Natural killer cell (primary cell): Measurements from ENCODE around the gene CEACAM19. TPM values are rescaled to one million over a fixed set of nuclear protein-coding genes. Genes with fewer than 3 reads are reported as not detected.

Experiments used
- ATAC-seq, 3 donors: fragments of 150-1000 bp in 2 of 3; fragments of 200-7000 bp in 1 of 3; cut with Tn5 transposase; 1 replicate in 1 of 3; 2 replicates in 2 of 3; pipeline ENCODE4 v1.10.0; 2021; ENCODE audit warnings: mild to moderate bottlenecking in 2 of 3, moderate library complexity in 2 of 3
- DNase-seq, 2 donors: peaks; one replicate each; pipeline versions ENCODE4 v3.0.0 to v3.0.0-alpha.2; 2013 to 2021; ENCODE audit warnings: mixed read lengths in 1 of 2
- H3K27ac ChIP-seq: one replicate; pipeline ENCODE4 v1.5.1; 2013; ENCODE audit warnings: mild to moderate bottlenecking, low read length
- H3K27me3 ChIP-seq: one replicate; pipeline ENCODE4 v1.6.1; 2013; ENCODE audit warnings: low read length; ENCODE audit not compliant: control insufficient read depth, insufficient read depth
- H3K36me3 ChIP-seq: one replicate; pipeline ENCODE4 v1.6.1; 2013; ENCODE audit warnings: low read length; ENCODE audit not compliant: control insufficient read depth, insufficient read depth
- H3K4me1 ChIP-seq: one replicate; pipeline ENCODE4 v1.6.1; 2013; ENCODE audit warnings: low read length; ENCODE audit not compliant: control insufficient read depth, insufficient read depth
- H3K4me3 ChIP-seq: one replicate; pipeline ENCODE4 v1.5.1; 2013; ENCODE audit warnings: low read length
- H3K9me3 ChIP-seq: one replicate; pipeline ENCODE4 v1.6.1; 2013; ENCODE audit warnings: low read length; ENCODE audit not compliant: control insufficient read depth, insufficient read depth
- H3K27ac Mint-ChIP-seq, 2 donors: one replicate each; pipeline ENCODE4 v1.8.0; 2022; ENCODE audit warnings: mild to moderate bottlenecking in 2 of 2, mixed read lengths in 2 of 2, moderate library complexity in 1 of 2
- H3K27me3 Mint-ChIP-seq, 2 donors: one replicate each; pipeline ENCODE4 v1.8.0; 2022; ENCODE audit warnings: low read depth in 2 of 2, mixed read lengths in 2 of 2
- H3K36me3 Mint-ChIP-seq: one replicate; pipeline ENCODE4 v1.8.0; 2022; ENCODE audit warnings: mixed read lengths
- H3K4me1 Mint-ChIP-seq, 2 donors: one replicate each; pipeline ENCODE4 v1.8.0; 2022; ENCODE audit warnings: mixed read lengths in 2 of 2
- H3K4me3 Mint-ChIP-seq: one replicate; pipeline ENCODE4 v1.8.0; 2022; ENCODE audit warnings: mild to moderate bottlenecking, moderate library complexity, mixed read lengths
- H3K9me3 Mint-ChIP-seq, 2 donors: one replicate each; pipeline ENCODE4 v1.8.0; 2022; ENCODE audit warnings: mixed read lengths in 2 of 2
- WGBS: methylation state at CpG from one replicate; pipeline ENCODE4 v1.1.7; 2013; ENCODE audit warnings: missing lambda C conversion rate; ENCODE audit not compliant: insufficient coverage; 5-methylcytosine and 5-hydroxymethylcytosine counted together
- intact Hi-C: fragments of 100-400 bp; cut with micrococcal nuclease; formaldehyde crosslinking; loops from one replicate; pipeline ENCODE4 v1.14.2; 2022
- total RNA-seq, 4 donors: library from RNA; stranded (reverse); fragments of 120-200 nt in 1 of 4; gene quantifications; one replicate each; pipeline versions ENCODE4 v1.2.3 to v1.2.4, GENCODE V29; 2013 to 2022
- TF ChIP-seq, protein P1 (sequence below): fragments of 200-600 bp; IDR thresholded peaks from one replicate; pipeline ENCODE4 v1.8.0; 2022; ENCODE audit warnings: antibody characterized with exemption

The CEACAM19 gene
- total RNA-seq, 3 donors from 2014 or later (not counting 1 experiment from before 2014, with no cell fraction given) = 2.6 to 4.1 (median 2.7) TPM

DNA sequence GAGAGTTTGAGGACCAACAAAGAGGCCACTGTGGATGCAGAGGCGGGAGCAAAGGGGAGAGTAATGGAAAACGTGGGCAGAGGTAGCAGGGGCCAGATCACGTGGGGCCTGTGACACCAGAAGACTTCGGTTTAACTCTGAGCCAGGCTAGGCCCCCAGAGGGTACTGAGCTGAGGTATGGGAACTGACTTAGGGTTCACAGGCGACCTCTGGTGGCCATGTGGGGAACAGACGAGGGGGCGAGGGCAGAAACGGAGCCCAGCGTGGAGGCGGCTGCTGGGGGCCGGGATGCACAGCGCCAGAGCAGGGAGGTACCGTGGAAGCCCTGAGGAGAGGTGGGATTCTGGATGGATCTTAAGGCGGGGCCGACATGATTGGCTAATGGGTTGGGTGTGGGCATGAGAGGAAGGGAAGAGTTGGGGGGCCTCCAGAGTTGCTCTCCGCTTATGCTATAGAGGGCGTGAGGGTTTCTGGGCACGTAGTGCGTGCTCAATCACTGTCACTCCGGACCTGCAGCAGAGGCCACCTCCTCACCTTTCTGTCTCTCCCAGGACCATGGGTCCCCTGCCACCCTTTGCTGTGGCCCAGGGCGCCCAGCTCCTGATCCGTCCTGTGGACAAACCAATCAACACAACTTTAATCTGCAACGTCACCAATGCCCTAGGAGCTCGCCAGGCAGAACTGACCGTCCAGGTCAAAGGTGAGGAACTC, 13.9 kb upstream of the CEACAM19 start:
- H3K4me3 ChIP-seq = no peak overlapping the region
- intact Hi-C loops = loop anchor here (1.0 kb wide), 2 partner anchors 80 to 86 kb away; no protein-coding TSS in a partner anchor
- peaks cover 11% of the 10 kb centered on the region for H3K4me1 ChIP-seq
- ATAC-seq = peak; percentile 71 to 81 (median 72)
- no peaks in the 10 kb centered on the region for H3K27me3 Mint-ChIP-seq
- no peaks in the 10 kb centered on the region for H3K36me3 Mint-ChIP-seq
- TF ChIP-seq, protein P1, sequence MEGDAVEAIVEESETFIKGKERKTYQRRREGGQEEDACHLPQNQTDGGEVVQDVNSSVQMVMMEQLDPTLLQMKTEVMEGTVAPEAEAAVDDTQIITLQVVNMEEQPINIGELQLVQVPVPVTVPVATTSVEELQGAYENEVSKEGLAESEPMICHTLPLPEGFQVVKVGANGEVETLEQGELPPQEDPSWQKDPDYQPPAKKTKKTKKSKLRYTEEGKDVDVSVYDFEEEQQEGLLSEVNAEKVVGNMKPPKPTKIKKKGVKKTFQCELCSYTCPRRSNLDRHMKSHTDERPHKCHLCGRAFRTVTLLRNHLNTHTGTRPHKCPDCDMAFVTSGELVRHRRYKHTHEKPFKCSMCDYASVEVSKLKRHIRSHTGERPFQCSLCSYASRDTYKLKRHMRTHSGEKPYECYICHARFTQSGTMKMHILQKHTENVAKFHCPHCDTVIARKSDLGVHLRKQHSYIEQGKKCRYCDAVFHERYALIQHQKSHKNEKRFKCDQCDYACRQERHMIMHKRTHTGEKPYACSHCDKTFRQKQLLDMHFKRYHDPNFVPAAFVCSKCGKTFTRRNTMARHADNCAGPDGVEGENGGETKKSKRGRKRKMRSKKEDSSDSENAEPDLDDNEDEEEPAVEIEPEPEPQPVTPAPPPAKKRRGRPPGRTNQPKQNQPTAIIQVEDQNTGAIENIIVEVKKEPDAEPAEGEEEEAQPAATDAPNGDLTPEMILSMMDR = peak; percentile 94
- peak; percentile 64 to 80 for DNase-seq
- peaks cover 2% of the 10 kb centered on the region for H3K36me3 ChIP-seq
- no peaks in the 10 kb centered on the region for H3K9me3 Mint-ChIP-seq
- peak overlapping the region in 1 of 2 donors; percentile 6 for H3K27ac Mint-ChIP-seq
- H3K4me3 Mint-ChIP-seq = no peak overlapping the region
- no peak overlapping the region for H3K27ac ChIP-seq
- H3K9me3 ChIP-seq = no peaks in the 10 kb centered on the region
- peaks cover 8% of the 10 kb centered on the region in 2 donors for H3K4me1 Mint-ChIP-seq
- 40% methylated on average over 25 of the region's 25 CpGs for WGBS
- H3K27me3 ChIP-seq = no peaks in the 10 kb centered on the region

DNA sequence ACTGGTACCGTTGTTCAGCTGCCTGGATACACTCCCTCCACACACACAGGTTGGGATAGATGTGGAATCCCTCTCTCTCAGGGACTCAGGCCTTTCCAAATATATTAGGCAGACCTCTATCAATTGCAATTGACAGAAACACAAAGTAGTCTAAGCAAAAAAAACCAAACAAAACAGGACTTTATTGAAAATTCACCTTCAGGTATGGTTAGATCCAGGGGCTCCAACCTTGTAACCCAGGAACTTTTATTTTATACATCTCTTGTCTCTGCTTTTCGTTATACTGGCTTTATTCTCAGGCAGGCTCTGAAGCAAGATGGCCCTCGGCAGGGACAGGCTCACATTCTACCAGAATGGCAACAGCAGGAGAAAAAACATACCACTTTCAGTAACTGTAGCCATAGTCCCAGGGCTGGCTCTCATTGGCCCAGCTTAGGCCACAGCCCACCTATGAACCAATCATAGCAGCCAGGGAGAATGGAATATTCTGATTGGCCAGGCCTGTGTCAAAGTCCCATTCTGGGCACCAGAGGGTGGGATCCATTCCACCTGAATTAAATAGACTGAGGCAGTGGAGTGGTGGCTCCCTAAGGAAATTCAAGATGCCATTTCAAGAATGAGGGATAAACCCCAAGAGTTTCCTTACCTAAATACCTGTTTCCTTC, 13.1 kb upstream of the CEACAM19 start:
- TF ChIP-seq, protein P1 = no peak
- Histone ChIP-seq H3K4me1 (peaks cover 11% of the 10 kb centered on the region), H3K4me3 (no peak overlapping the region), H3K27ac (no peak overlapping the region), H3K9me3 (no peaks in the 10 kb centered on the region), H3K36me3 (no peaks in the 10 kb centered on the region), H3K27me3 (no peaks in the 10 kb centered on the region)
- Mint-ChIP-seq H3K4me3 (no peak overlapping the region), H3K27ac (no peak overlapping the region), H3K9me3 (no peaks in the 10 kb centered on the region), H3K27me3 (no peaks in the 10 kb centered on the region), H3K36me3 (no peaks in the 10 kb centered on the region), H3K4me1 (peaks cover 8% of the 10 kb centered on the region in 2 donors)
- no peak for DNase-seq
- 93% methylated on average over 3 of the region's 3 CpGs for WGBS
- intact Hi-C loops = no loop called here
- no peak for ATAC-seq

- ATAC-seq = no peak
- Histone ChIP-seq H3K9me3 (no peaks in the 10 kb centered on the region), H3K27me3 (no peaks in the 10 kb centered on the region), H3K4me3 (no peak overlapping the region), H3K36me3 (no peaks in the 10 kb centered on the region), H3K4me1 (peaks cover 6% of the 10 kb centered on the region), H3K27ac (no peak overlapping the region)
- WGBS = 92% methylated on average over 4 of the region's 4 CpGs
- Mint-ChIP-seq H3K27ac (no peak overlapping the region), H3K4me3 (no peak overlapping the region), H3K9me3 (no peaks in the 10 kb centered on the region), H3K36me3 (no peaks in the 10 kb centered on the region), H3K4me1 (peaks cover 8% of the 10 kb centered on the region in 2 donors), H3K27me3 (no peaks in the 10 kb centered on the region)
- intact Hi-C loops = no loop called here
- TF ChIP-seq, protein P1 = no peak
- DNase-seq = no peak
Measured at GRCh38 chr19:44660081-44660480, 11.2 kb upstream of the CEACAM19 start.
